Middle frontal gyrus (tissue), 1 donor: Measurements from ENCODE around the gene TMEM250.
A peak's percentile ranks its signal among the peaks of the same experiment; 100 is the strongest.

Source experiments
- DNase-seq: peaks from one replicate; pipeline ENCODE4 v3.0.0-alpha.2; 2015; ENCODE audit warnings: low spot score; ENCODE audit errors: extremely low spot score

TMEM250 gene

GRCh38 chr9:136095070-136096058, 23.3 kb downstream of the TMEM250 start, which contains the start of gene NACC2:
Gene NACC2 (minus strand): TSS chr9:136095289. CDS start chr9:136050521, 44,768 bp downstream.
- no peak for DNase-seq

GRCh38 chr9:136093995-136094881, 24.4 kb downstream of the TMEM250 start:
- DNase-seq: no peak

GRCh38 chr9:136093346-136093986, 25.2 kb downstream of the TMEM250 start:
- no peak for DNase-seq

GRCh38 chr9:136092741-136093140, 25.9 kb downstream of the TMEM250 start:
- no peak for DNase-seq

- DNase-seq: no peak
Observed at GRCh38 chr9:136092353-136092650, 26.4 kb downstream of the TMEM250 start.

GRCh38 chr9:136091582-136092352, 26.9 kb downstream of the TMEM250 start:
- no peak for DNase-seq

- no peak for DNase-seq
Observed at GRCh38 chr9:136090768-136091581, 27.7 kb downstream of the TMEM250 start.

GRCh38 chr9:136090056-136090735, 28.5 kb downstream of the TMEM250 start:
- no peak for DNase-seq

GRCh38 chr9:136089697-136090045, 29.0 kb downstream of the TMEM250 start:
- no peak for DNase-seq

GRCh38 chr9:136088939-136089696, 29.6 kb downstream of the TMEM250 start:
- DNase-seq: no peak

GRCh38 chr9:136088481-136088938, 30.2 kb downstream of the TMEM250 start:
- no peak for DNase-seq

- DNase-seq: no peak
Observed at GRCh38 chr9:136087741-136088480, 30.8 kb downstream of the TMEM250 start.

- DNase-seq: no peak
Observed at GRCh38 chr9:136086951-136087740, 31.5 kb downstream of the TMEM250 start.

- DNase-seq: no peak
Observed at GRCh38 chr9:136086213-136086881, 32.3 kb downstream of the TMEM250 start.

GRCh38 chr9:136085815-136086212, 32.9 kb downstream of the TMEM250 start:
- peak; percentile 67 for DNase-seq
